NT2/D1 (cell line): ENCODE results near the gene CALML3.

ENCODE experiments used
- DNase-seq: peaks from one replicate; pipeline ENCODE4 v3.0.0-alpha.2; 2011; ENCODE audit warnings: low read depth, low spot score
- H3K27me3 ChIP-seq: 2 replicates; pipeline ENCODE4 v1.6.0; 2011; ENCODE audit warnings: mild to moderate bottlenecking; ENCODE audit not compliant: insufficient read length, insufficient read depth
- H3K36me3 ChIP-seq: 2 replicates; pipeline ENCODE4 v1.6.1; 2011; ENCODE audit warnings: mild to moderate bottlenecking, low read length, mixed read lengths; ENCODE audit not compliant: insufficient read depth, insufficient read length
- H3K4me1 ChIP-seq: 2 replicates; pipeline ENCODE4 v1.5.1; 2011; ENCODE audit not compliant: insufficient read depth, insufficient read length
- H3K4me3 ChIP-seq: 2 replicates; pipeline ENCODE4 v1.5.1; 2011; ENCODE audit warnings: low read depth; ENCODE audit not compliant: insufficient read length
- H3K9ac ChIP-seq: 2 replicates; pipeline ENCODE4 v1.6.0; 2011; ENCODE audit warnings: low read depth; ENCODE audit not compliant: insufficient read length
- H3K9me3 ChIP-seq: 2 replicates; pipeline ENCODE4 v1.5.1; 2011; ENCODE audit warnings: mild to moderate bottlenecking, low read length; ENCODE audit not compliant: insufficient read depth
- SUZ12 ChIP-seq: IDR thresholded peaks from 2 replicates; pipeline ENCODE4 v1.6.1; 2011; ENCODE audit not compliant: insufficient read length, insufficient read depth; ENCODE audit errors: extremely low read depth
- YY1 ChIP-seq: IDR thresholded peaks from 2 replicates; pipeline ENCODE4 v1.6.1; 2011; ENCODE audit not compliant: insufficient read length, insufficient read depth
- ZNF274 ChIP-seq: IDR thresholded peaks from 2 replicates; pipeline ENCODE4 v1.6.1; 2011; ENCODE audit warnings: mild to moderate bottlenecking, low read depth, low read length

CALML3 gene

DNA sequence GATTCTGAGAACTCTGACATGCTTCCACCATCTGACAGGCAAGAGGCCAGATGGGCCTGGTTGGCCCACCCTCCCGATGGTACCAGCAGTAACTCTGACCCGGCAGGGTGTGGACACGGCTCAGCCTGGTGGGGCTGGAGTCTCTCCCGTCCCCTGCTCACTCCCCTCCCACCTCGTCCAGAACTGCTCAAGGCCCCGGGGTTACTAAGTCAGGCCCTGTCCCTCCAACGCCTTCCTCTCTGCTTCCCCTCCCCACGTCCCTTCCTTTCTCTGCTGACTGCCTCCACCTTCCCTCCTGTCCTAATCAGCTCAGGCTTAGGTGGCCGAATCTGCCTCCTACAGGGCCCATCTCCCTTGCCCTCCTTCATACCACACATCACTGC is 37.9 kb upstream of the CALML3 start:
- peaks cover 17% of the 10 kb centered on the region for H3K4me1 ChIP-seq
- H3K9ac ChIP-seq, result no peak overlapping the region
- no peak for DNase-seq
- no peaks in the 10 kb centered on the region for H3K27me3 ChIP-seq
- no peak for TF ChIP-seq YY1
- TF ChIP-seq ZNF274, result no peak
- TF ChIP-seq SUZ12, result no peak
- H3K9me3 ChIP-seq, result peaks cover 9% of the 10 kb centered on the region; the same call in 1 of the 2 replicates
- no peaks in the 10 kb centered on the region for H3K36me3 ChIP-seq
- H3K4me3 ChIP-seq, result no peak overlapping the region

DNA sequence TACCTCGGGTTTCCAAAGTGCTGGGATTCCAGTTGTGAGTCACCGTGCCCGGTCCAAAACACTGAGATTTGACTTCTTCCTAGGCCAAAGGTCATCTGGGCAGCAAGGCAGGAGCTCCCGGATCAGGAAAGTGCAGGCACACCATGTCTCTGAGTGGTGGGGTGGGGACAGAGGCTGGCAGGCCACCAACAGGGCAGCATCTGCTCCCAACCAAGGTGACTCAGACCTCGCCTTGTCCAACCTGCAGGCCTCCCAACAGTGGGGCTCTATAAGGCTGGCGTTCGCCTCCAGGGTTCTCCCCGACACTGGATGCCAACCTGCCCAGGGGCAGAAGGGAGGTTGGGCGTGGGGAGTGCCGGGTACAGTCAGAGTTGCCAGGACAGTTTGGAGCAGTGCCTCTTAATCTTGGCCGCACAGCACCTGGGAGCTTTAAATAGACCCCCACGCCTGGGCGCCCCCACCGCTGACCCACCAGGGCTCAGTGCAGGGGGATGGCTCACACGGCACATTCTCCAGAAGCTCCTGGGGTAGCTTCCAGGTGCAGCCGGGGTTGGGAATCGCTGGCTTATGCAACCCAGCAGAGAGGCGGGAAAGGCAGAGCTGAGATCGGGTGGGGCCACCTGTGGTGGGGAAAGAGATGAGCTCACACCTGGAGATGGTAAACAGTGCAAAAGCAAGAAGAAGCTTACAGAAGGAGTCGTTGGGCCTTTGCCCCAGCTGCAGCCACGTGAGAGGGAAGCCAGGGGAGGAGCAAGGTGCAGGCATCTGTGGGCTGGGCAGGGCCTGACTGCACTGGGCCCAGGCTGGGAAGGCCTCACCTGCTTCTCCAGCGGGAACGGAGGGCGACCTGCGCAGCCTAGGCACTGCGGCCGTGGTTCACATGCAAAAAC is 36.2 kb upstream of the CALML3 start:
- H3K9me3 ChIP-seq, result peaks cover 19% of the 10 kb centered on the region; the same call in 1 of the 2 replicates
- no peak overlapping the region for H3K9ac ChIP-seq
- H3K4me3 ChIP-seq, result no peak overlapping the region
- H3K36me3 ChIP-seq, result no peaks in the 10 kb centered on the region
- no peaks in the 10 kb centered on the region for H3K27me3 ChIP-seq
- TF ChIP-seq SUZ12 (no peak), ZNF274 (no peak), YY1 (no peak)
- H3K4me1 ChIP-seq, result peaks cover 17% of the 10 kb centered on the region
- no peak for DNase-seq

- TF ChIP-seq SUZ12 (no peak), YY1 (no peak), ZNF274 (no peak)
- no peak for DNase-seq
- H3K4me3 ChIP-seq, result no peak overlapping the region
- no peaks in the 10 kb centered on the region for H3K36me3 ChIP-seq
- H3K4me1 ChIP-seq, result peaks cover 17% of the 10 kb centered on the region
- no peak overlapping the region for H3K9ac ChIP-seq
- no peaks in the 10 kb centered on the region for H3K27me3 ChIP-seq
- peaks cover 19% of the 10 kb centered on the region; the same call in 1 of the 2 replicates for H3K9me3 ChIP-seq
Observed at GRCh38 chr10:5490032-5490431, 34.7 kb upstream of the CALML3 start.

DNA sequence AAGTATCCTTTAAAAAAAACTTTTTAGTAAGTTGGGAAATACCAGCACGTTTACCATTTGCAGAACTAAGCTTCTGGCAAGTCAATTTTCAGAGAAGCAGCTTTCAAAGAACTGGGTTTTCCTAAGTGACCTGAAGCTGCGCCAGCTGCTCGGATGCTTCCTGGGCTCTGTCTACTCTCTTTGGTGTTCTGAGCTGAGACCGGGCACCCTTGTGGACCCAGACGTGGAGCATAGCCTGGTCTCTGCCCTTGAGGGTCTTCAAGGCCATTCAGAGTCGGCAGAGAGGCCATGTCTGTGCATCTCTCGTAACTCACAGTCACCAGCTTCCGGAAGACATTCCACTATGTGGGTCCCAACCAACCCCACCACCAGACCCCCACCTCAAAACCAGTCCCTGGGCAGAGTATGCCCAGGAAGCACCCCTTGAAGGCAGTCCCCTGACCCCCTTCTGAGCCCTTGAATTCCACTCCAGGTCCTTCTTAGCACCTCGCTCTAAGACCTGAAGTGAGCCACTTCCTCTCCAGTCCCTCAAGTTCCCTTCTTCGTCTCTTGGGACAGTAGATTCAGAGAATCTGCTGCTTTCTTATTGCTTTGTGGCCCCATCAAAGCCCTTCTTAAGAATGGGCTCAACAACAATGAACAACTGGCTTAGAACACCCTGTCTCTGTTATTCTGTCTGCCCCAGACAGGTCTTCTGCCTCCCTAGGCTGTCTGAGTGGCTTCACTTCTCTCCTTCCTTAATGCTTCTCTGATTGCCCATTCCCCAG is 33.9 kb upstream of the CALML3 start:
- H3K27me3 ChIP-seq, result no peaks in the 10 kb centered on the region
- peaks cover 15% of the 10 kb centered on the region for H3K4me1 ChIP-seq
- TF ChIP-seq YY1, result no peak
- TF ChIP-seq ZNF274, result no peak
- no peak for TF ChIP-seq SUZ12
- peaks cover 19% of the 10 kb centered on the region; the same call in 1 of the 2 replicates for H3K9me3 ChIP-seq
- no peak overlapping the region for H3K4me3 ChIP-seq
- H3K9ac ChIP-seq, result no peak overlapping the region
- no peak for DNase-seq
- no peaks in the 10 kb centered on the region for H3K36me3 ChIP-seq

DNA sequence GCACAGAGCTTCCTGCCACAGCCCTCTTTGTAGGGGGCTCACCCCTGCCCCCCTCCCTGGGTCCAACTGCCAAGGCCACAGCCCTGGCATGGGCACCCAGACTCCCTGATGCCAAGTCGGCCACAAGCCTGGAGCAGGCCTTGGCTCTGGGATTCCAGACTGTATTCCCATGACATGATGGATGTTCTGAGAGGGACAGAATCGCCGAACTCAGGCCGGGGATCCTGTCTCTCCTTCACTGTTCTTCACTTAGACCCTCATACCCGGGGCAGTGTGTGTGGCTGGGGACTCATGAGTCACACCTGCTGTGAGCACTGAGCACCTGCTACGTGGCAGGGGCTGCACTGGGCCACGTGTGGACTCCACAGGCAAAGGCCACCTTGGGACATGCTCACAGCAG is 33.3 kb upstream of the CALML3 start:
- Histone ChIP-seq H3K9ac (no peak overlapping the region), H3K27me3 (no peaks in the 10 kb centered on the region), H3K9me3 (peaks cover 19% of the 10 kb centered on the region; the same call in 1 of the 2 replicates), H3K36me3 (no peaks in the 10 kb centered on the region), H3K4me1 (peaks cover 10% of the 10 kb centered on the region), H3K4me3 (no peak overlapping the region)
- DNase-seq, result no peak
- TF ChIP-seq YY1, result no peak
- TF ChIP-seq ZNF274, result no peak

GRCh38 chr10:5492322-5492855 is 32.4 kb upstream of the CALML3 start:
- TF ChIP-seq YY1, result no peak
- TF ChIP-seq SUZ12, result no peak
- no peak for TF ChIP-seq ZNF274
- no peak overlapping the region for H3K4me3 ChIP-seq
- no peak for DNase-seq
- no peak overlapping the region for H3K9ac ChIP-seq
- no peaks in the 10 kb centered on the region for H3K36me3 ChIP-seq
- peaks cover 19% of the 10 kb centered on the region; the same call in 1 of the 2 replicates for H3K9me3 ChIP-seq
- H3K4me1 ChIP-seq, result peaks cover 3% of the 10 kb centered on the region
- H3K27me3 ChIP-seq, result no peaks in the 10 kb centered on the region

GRCh38 chr10:5492929-5493576 is 31.7 kb upstream of the CALML3 start:
- no peak overlapping the region for H3K9ac ChIP-seq
- TF ChIP-seq ZNF274 (no peak), SUZ12 (no peak), YY1 (no peak)
- no peak overlapping the region for H3K4me3 ChIP-seq

More at GRCh38 chr10:5492929-5493576, 31.7 kb upstream of the CALML3 start:
- no peaks in the 10 kb centered on the region for H3K36me3 ChIP-seq
- H3K9me3 ChIP-seq, result peaks cover 19% of the 10 kb centered on the region; the same call in 1 of the 2 replicates
- no peaks in the 10 kb centered on the region for H3K27me3 ChIP-seq
- H3K4me1 ChIP-seq, result peaks cover 3% of the 10 kb centered on the region
- DNase-seq, result no peak
